NCI-H524 treated with DMSO at 0.1 percent for 48 hours (cell line): ENCODE data around the gene EFEMP1.
A peak's percentile ranks its signal among the peaks of the same experiment; 100 is the strongest.

Source experiments
- DNase-seq: peaks from one replicate; lab custom pipeline; 2025; lab: John Stamatoyannopoulos, UW

EFEMP1 gene

GRCh38 chr2:55923091-55923981, at the start of gene EFEMP1:
Gene EFEMP1, minus strand, starts transcription at chr2:55923782. Its CDS starts 1,342 bp downstream, at chr2:55922440.
- peak; percentile 17 for DNase-seq

GRCh38 chr2:55970500-55970899, 46.9 kb upstream of the EFEMP1 start:
- no peak for DNase-seq

GRCh38 chr2:55968941-55969340, 45.4 kb upstream of the EFEMP1 start:
- DNase-seq, result no peak

- peak; percentile 10 for DNase-seq
These were observed 43.0 kb upstream of the EFEMP1 start for GRCh38 chr2:55966401-55967118.

GRCh38 chr2:55965966-55966365, 42.4 kb upstream of the EFEMP1 start:
- no peak for DNase-seq

GRCh38 chr2:55965276-55965675, 41.7 kb upstream of the EFEMP1 start:
- peak; percentile 59 for DNase-seq

- no peak for DNase-seq
These were observed 39.3 kb upstream of the EFEMP1 start for GRCh38 chr2:55962915-55963314.

- no peak for DNase-seq
These were observed 37.8 kb upstream of the EFEMP1 start for GRCh38 chr2:55961318-55961911.

GRCh38 chr2:55958756-55959155, 35.2 kb upstream of the EFEMP1 start:
- no peak for DNase-seq

GRCh38 chr2:55957142-55957541, 33.6 kb upstream of the EFEMP1 start:
- DNase-seq, result no peak

- no peak for DNase-seq
These were observed 30.9 kb upstream of the EFEMP1 start for GRCh38 chr2:55954306-55955035.

- DNase-seq, result no peak
These were observed 28.8 kb upstream of the EFEMP1 start for GRCh38 chr2:55952415-55952814.

GRCh38 chr2:55951533-55951932, 28.0 kb upstream of the EFEMP1 start:
- peak; percentile 84 for DNase-seq

GRCh38 chr2:55949613-55950012, 26.0 kb upstream of the EFEMP1 start:
- no peak for DNase-seq

GRCh38 chr2:55949211-55949610, 25.6 kb upstream of the EFEMP1 start:
- no peak for DNase-seq

GRCh38 chr2:55948176-55948923, 24.8 kb upstream of the EFEMP1 start:
- no peak for DNase-seq

GRCh38 chr2:55947752-55948151, 24.2 kb upstream of the EFEMP1 start:
- DNase-seq, result no peak

GRCh38 chr2:55946793-55947192, 23.2 kb upstream of the EFEMP1 start:
- no peak for DNase-seq

- no peak for DNase-seq
These were observed 19.9 kb upstream of the EFEMP1 start for GRCh38 chr2:55943466-55943865.

- no peak for DNase-seq
These were observed 12.8 kb upstream of the EFEMP1 start for GRCh38 chr2:55936351-55936750.

- no peak for DNase-seq
These were observed 10.8 kb upstream of the EFEMP1 start for GRCh38 chr2:55934337-55934736.
